GM19043 (cell line): ENCODE results near the gene AHRR.

Experiments used
- ATAC-seq: cut with Tn5 transposase; IDR thresholded peaks from one replicate; pipeline ENCODE4 v1.9.1; 2021; ENCODE audit warnings: low read depth; ENCODE audit not compliant: unreplicated experiment

AHRR gene

DNA sequence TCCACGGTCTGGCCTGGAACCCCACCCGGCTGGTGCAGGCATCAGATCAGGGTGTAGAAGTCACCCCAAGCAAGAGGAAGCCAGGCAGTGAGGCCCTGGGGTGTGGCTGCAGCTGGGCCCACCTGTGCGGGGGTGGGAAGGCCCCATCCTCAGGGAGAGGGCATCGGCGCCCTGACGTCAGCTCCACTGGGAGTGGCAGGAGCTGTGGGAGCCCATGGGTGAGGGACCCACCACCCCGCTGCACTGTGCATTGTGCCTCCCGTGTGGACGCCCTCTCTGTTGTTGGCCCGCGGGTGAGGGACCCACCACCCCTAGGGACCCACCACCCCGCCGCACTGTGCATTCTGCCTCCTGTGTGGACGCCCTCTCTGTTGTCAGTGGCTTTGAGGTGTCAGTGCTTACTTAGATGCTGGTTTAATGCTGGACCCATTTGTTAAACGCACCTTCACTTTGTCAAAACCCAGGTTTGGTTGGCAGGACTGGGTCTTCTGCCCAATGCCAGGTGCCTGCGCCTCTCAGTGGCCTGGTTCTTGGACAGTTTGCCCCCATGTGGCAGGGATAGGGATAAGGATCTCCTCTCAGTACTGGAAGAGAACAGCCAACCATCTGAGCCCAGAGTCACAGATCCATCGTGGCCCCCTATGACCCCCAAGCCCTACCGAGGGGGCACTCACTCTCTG, 114.6 kb downstream of the AHRR start:
- ATAC-seq: no peak

DNA sequence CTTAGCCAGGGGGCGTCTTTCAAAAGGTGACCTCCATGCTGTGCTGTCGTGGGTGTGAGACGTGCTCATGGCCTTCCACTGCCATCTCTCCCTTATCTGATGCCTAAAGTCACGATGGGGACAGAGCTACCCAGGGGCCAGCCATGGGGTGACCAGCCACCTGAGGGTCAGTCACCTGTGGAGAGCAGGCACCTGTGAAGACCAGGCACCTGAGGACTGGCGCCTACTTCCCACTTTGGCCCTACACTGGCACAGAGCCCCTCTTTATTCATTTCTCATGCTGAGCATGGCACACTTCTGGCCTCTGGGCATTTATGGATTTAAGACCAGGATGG, 115.1 kb downstream of the AHRR start:
- no peak for ATAC-seq

DNA sequence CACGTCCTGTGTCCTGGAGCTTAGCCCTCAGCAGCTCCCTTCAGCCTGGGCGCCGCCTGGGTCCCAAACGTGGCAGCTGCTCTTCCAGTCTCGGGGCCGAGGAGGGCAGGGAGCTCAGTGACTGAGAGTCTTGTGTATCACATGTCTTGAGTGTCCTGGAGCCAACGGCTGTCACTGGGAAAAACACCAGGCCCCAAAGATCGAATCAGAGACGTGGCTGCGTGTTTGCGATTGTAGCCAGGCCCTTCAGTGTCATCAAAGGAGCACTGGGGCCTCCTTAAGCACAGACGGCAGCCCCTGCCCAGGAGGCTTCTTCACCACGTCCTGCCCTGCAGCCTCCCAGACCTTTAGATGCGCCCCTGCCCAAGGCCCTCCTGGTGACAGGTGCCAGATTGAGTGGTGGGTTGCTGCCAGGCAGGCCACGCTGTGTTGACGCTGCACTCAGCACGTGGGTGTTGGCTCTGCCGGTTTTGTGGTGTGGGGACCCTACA, 115.8 kb downstream of the AHRR start:
- ATAC-seq: no peak

DNA sequence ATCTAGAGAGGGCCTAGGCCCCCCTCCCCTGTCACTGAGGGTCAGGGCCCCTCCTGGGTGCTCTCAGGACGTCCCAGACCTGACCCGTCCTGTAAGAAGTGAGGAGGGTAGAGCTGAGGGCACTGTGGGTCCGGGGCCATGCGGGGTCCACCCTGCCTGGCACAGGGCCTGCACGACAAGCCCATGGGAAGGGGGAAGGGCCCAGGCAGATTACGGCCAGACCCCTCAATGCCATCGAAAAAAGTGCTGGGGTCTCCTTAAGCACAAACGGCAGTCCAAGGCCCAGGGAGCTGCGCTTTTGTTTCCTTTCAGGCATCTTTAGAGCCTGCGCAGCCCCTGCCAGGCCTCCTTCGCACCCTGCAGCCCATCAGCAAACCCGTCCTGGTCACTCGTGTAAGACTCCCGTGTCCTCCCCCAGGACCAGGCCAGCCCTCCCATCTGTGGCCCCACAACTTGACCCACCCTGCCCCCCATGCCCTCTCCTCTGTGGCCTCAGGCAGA, 117.0 kb downstream of the AHRR start:
- ATAC-seq: no peak

DNA sequence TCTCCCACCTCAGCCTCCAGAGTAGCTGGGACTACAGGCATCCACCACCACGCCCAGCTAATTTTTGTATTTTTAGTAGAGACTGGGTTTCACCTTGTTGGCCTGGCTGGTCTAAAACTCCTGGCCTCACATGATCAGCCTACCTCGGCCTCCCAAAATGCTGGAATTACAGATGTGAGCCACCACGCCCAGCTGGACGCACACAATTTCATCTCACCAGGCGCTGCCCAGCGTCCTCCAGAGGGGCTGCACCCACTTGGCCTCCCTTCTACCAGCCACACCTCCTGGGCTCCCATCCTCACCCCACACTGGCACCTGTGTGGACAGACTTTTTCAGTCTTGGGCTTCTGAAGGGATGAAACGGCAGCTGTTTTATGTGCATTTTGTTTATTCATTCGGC, 117.7 kb downstream of the AHRR start:
- no peak for ATAC-seq

DNA sequence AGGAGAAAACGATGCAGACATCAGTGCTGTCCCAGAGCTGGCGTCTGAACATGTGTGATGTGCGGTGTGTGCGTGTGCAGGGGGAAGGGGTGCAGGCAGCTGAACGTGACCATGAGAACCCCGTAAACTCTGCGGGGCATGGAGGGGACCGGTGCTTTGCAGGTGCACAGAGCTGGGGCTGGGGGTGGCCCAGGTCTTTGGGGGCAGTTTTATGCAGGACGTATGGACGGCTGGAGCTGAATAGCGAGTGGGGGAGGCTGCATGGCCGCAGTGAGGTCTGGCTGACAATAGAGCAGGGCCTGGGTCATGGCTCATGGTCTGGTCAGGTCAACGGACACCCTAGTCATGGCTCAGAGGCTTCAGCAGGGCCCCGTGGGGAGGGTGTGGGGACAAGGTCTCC, 118.1 kb downstream of the AHRR start:
- ATAC-seq: no peak

DNA sequence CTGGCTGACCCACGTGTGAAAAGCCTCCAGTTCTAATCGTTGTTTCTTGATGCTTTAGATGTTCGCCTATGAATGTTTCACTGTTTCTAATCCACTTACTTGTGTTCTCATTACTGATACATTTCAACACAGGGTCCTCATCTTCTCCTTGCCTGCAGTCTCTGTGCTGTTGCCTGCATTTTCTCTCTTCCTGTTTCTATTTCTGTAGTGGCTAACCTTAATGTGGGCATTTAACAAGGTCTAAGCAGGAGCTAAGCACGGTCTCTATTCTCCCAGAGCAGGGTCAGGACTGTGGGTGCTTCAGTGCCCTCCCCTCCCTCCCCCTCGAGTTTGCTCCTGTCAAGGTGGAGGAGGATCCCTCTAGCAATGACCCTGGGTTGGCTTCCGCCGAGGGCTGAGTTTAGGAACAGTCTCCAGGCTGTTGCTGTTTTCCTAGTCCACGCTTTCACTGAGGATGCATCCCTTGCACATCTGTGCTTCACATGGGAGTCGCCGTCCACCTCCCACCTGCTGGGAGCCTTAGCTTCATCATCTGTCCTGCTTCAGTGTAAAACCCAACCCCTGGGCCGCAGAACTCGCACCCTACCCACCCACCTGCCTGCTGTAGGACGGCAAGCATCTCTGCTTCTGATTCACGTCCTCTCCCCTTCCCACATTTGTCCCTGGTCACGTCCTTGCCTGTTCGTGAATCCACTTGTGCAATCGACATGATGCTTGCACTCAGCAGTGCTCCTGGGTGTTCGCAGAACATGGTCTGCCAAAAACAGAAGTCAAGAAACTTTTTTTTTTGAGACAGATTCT, 119.1 kb downstream of the AHRR start:
- no peak for ATAC-seq

DNA sequence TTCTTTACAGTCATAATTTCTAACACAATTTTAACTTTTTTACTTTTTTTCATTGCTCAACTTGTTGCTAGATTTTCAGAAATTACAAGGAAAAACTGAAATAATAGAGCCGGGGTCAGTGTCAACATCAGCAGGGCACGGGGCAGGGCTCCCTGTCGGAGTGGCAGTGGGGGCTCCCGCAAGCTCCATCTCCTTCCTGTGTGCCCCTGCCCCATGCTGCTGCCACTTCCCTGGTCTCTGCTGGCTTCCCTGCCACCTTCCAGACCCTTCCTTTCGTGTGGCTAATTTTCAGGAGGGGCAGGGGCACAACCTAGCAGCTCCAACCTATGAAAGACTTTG, 120.5 kb downstream of the AHRR start:
- no peak for ATAC-seq

DNA sequence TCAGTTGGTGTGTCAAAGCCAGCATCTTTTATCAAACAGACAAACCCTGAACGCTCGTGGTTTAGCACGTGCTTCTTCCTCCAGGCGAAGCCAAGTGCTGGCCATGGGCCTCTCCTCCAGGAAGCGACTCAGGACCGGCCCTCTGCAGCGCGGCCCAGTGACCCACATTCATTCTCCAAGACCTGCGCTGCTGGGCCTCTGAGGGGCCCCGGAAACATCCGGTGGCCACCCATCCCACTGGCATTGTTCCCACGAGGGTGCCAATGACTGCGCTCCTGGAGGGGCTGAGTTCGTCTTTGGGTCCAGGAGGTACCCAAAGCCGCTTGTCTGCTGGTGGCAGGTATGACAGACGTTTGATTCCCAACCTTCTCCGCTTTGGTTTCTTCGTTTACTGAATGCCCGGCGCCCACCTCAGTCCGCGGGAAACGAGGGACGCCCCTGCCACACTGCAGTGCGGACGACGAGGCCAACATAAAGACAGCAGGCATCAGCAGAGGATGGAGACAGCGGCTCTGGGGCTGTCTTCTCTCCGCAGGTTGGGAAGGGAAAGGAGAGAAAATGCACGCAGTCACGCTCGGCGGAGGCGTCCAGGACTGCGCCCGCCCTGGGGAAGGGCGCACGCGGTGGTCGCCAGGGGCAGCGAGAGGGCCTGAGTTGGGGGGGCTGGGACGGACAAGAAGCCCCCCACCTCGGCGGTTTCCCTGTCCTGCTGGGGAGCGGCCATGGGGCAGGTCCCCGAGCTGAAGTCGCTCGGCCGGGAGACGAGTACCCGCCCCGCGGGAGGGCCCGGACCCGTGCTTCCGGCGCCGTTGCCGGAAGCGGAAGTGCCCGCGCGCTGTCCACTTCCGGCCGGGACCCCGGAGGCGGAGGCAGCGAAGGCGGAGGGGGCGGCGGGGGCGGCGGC, 121.1 kb downstream of the AHRR start, which contains the start of gene EXOC3:
Gene EXOC3 (plus strand): TSS at position 842 of the 904 bp plus-strand sequence. CDS start 3,030 bp downstream, outside the sequence.
- ATAC-seq: peak; percentile 89

DNA sequence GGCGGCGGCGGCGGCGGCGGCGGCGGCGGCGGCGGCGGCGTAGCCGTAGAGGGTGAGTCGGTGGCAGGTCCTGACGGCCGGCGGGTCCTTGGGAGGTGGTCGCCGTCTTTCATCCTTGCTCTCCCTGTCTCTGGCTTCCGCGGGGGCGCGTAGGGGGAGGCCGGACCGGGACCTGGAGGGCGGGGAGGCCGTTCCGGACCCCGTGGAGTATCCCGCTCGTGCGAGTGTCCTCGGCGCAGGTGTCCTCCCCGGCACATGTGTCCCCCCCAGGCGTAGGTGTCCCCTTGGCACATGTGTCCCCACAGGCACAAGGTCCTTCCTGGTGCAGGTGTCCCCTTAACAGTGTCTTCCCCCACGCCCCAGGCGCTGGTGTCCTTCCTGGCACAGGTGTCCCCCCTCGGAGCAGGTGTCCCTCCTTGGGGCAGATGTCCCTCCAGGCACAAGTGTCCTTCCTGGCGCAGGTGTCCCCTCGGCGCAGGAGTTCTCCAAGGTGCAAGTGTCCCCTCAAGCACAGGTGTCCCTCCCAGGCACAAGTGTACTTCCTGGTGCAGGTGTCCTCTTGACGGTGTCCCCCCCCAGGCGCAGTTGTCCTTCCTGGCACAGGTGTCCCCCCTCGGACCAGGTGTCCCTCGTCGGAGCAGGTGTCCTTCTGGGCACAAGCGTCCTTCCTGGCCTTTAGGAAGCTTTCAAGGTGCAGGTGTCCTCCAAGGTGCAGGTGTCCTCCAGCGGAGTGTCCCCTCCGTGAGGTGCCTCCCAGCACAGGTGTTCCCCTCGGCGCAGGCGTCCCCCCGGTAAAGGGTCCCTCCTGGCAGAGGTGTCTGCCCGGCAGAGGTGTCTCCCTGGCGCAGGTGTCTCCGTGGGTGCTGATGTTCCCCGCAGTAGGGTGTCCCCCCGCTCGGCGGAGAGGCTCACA, 122.0 kb downstream of the AHRR start:
- no peak for ATAC-seq

DNA sequence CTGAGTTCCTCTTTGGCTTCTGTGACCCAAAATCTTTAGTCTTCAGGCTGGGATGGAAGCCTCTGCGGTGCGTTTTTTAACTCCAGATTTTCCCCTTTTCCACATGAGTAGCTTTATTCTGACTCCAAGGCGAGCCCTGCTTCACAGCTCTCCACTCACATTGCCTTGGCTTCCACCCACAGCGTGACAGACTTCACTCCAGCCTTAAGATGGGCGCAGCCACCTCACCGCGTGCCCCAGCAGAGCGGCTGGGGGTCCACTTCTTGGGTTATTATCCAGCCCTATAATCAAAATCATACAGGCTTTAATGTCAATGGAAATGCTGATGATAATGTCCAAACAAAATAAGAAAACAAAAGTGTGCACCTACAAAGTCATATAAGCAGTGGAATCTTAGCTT, 122.7 kb downstream of the AHRR start:
- no peak for ATAC-seq

DNA sequence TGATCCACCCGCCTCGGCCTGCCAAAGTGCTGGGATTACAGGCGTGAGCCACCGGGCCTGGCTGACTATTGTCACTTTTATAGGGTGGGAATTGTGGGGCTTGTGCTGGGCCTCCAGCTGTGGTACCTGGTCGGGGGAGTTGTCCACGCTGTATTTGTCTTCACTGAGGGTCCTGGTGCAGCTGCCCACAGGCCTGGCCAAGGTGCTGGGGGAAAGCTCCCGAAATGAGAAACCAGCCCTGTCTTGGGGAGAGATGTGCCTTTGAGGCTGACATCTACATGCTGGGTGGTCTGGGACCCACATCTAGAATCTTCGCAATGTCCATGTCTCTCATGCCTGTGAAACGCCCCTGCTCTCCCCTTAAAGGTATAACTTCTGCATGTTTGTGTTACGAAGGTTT, 124.1 kb downstream of the AHRR start:
- ATAC-seq: no peak

DNA sequence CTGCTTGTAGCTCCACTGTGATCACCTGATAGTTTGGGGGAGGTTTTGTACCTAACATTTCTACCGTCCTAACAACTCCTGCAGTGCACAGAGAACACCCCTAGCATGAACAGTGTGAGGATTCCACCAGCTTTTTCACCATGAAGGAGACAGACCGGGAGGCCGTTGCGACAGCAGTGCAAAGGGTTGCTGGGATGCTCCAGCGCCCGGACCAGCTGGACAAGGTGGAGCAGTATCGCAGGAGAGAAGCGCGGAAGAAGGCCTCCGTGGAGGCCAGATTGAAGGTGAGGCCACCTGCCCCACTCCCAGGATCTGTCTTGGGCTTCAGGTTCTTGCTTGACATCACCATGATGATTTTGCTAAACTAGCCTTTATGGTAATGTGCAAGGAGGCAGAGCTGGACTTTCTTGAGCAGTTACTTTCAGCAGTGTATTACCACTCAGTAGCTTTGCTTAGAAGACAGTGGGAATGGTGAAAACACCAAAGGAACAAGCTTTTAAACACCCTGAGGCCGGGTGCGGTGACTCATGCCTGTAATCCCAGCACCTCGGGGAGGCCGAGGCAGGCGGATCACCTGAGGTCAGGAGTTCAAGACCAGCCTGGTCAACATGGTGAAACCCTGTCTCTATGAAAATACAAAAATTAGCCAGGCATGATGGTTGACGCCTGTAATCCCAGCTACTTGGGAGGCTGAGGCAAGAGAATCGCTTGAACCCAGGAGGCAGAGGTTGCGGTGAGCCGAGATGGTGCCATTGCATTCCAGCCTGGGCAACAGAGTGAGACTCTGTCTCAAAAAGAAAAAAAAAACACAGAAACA, 124.8 kb downstream of the AHRR start:
- ATAC-seq: no peak

DNA sequence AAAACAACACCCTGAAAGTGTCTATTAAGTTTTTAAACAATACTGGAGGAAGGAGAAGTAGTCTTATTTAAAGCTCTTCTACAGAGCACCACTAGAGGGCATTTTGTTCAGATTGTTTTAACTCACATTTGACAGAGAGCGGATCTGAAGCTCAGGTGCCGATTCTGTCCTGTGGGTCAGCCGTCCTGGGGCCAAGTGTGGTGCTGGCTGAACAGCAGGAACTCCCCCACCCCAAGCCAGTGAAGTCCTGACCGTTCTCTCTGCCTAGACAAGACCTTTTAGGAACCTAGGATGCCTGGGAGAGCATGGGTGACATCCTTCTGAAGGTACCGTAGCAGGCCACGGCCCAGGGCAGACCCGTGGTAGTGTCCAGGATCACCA, 125.4 kb downstream of the AHRR start:
- ATAC-seq: no peak

DNA sequence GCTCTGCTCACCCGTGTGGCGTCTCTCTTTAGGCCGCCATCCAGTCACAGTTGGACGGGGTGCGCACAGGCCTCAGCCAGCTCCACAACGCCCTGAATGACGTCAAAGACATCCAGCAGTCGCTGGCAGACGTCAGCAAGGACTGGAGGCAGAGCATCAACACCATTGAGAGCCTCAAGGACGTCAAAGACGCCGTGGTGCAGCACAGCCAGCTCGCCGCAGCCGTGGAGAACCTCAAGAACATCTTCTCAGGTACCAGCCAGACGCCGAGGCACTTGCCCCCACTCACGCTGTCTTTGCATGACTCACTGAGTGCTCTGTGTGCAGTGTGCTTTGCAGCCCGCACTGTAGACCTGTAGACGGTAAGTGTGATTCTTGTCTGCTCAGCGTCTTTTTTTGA, 126.0 kb downstream of the AHRR start:
- no peak for ATAC-seq

DNA sequence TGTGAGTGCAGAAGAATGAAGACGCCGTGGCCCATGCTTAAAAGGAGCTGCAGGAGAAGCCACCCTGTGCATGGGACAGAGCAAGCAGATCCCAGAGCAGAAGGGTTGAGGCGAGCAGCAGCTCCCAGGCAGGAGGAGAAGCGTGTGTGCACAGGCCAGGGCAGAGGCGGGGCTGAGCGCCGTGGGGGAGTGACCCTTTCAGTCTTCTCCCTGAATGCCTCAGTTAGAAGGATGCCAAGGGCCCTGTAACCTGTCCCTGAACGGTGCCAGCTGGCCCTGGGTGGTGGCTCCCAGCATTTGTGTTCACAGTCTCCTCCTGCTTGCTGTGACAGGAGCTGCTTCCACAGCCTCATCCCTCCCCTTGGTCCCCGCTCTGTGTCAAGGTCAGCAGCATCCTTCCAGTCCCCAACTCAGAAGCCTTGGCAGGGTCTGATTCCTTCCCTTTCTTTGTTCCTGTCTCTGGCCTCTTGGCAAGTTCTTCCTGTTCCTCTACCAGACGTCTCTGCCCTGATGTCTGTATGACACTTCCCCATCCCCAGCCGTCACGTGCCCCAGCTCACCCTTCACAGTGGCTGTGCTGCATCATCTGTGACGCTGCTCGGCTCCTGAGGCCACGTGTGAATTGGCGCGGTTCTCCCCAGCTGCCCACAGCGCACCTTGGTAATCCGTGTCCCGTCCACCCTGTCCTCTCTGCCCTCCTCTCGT, 126.7 kb downstream of the AHRR start:
- ATAC-seq: no peak

DNA sequence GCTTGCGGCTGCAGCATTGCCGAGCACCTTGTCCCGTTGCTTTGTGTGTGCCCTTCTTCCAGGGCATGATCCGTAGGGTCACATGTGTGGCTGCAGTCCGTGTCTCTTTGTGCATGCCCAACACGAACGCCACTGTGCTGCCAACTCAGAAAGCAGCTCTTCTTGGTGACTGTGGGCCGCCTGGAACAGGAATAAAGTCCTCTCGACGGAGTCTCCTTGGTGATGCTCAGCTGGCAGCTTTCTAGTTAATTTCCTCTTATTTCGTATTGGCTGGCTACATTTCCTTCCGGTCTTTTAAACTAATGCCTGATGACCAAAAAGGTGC, 127.2 kb downstream of the AHRR start:
- no peak for ATAC-seq

DNA sequence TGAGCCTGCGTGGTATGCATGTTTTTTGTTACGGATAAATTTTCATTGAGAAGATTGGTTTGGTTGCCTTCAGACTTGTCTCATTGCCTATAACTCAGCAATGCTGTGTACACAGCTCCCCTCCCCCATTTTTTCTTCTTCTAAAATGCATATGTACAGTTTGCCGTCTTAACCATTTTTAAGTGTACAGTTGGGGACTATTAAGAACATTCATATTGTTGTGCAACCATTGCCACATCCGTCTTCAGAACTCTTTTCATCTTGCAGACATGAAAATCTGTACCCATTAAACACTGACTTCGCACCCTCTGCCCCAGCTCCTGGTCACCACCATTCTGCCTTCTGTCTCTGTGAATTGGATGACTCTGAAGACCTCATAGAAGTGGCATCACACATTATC, 127.6 kb downstream of the AHRR start:
- ATAC-seq: no peak
